ENCODE results near the gene CD68. TPM values are rescaled to one million over a fixed set of nuclear protein-coding genes. Genes with fewer than 3 reads are reported as not detected.

CD68 gene, protein sequence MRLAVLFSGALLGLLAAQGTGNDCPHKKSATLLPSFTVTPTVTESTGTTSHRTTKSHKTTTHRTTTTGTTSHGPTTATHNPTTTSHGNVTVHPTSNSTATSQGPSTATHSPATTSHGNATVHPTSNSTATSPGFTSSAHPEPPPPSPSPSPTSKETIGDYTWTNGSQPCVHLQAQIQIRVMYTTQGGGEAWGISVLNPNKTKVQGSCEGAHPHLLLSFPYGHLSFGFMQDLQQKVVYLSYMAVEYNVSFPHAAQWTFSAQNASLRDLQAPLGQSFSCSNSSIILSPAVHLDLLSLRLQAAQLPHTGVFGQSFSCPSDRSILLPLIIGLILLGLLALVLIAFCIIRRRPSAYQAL
- 83.0 TPM for total RNA-seq

- peak; percentile 60 for ATAC-seq
- intact Hi-C loops (cut with DNase I), result no loop called here
- peak; percentile 78 for DNase-seq (ENCODE audit: low spot score)
These were observed at the start of gene CD68 for GRCh38 chr17:7579001-7579833. Gene CD68, plus strand, starts transcription at chr17:7579638. Its CDS starts 40 bp downstream, at chr17:7579678.

GRCh38 chr17:7530023-7530900, 49.2 kb upstream of the CD68 start:
- DNase-seq (ENCODE audit: low spot score), result no peak
- ATAC-seq, result no peak
- intact Hi-C loops (cut with DNase I), result no loop called here

- intact Hi-C loops (cut with DNase I), result no loop called here
- no peak for DNase-seq (ENCODE audit: low spot score)
- ATAC-seq, result no peak
These were observed 41.4 kb upstream of the CD68 start for GRCh38 chr17:7538050-7538449.

DNA sequence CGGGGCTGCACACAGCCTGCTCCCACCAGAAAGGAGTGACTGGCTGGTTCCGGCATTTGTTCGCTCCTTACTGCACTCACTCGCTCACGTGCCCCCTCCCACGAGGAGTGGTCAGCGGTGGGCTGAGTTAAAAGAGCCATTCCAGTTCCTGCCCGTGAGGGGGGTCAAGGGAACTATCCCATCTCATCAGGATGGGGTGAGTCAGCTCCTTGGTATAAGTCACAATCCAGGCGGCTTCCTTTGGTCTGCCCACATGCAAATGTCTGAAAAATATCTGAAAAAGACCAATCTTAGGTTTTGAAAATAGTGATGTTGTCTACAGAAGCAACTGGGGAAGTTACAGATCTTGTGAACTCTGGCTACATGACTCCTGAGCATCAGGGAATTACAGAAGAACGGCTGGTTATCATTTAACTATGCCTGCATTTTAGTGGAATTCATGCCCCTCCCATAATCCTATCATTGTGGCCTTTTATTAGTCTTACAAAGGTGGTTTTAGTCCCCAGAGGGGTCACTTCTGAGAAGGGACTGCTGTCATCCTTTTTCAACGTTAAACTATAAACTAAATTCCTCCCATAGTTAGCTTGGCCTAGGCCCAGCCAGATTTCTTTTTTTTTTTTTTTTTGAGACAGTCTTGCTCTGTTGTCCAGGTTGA, 40.4 kb upstream of the CD68 start:
- DNase-seq (ENCODE audit: low spot score) (no peak), ATAC-seq (no peak)
- intact Hi-C loops (cut with DNase I), result no loop called here

GRCh38 chr17:7541074-7541621, 38.3 kb upstream of the CD68 start:
- ATAC-seq (no peak), DNase-seq (ENCODE audit: low spot score) (no peak)
- intact Hi-C loops (cut with DNase I), result no loop called here

- ATAC-seq (no peak), DNase-seq (ENCODE audit: low spot score) (no peak)
- intact Hi-C loops (cut with DNase I), result no loop called here
These were observed 34.5 kb upstream of the CD68 start for GRCh38 chr17:7544911-7545310.

GRCh38 chr17:7548585-7549400, 30.6 kb upstream of the CD68 start, which contains the start of gene TNFSF12:
Gene TNFSF12, plus strand, starts transcription at chr17:7549058. Its CDS starts 96 bp downstream, at chr17:7549154.
- DNase-seq (ENCODE audit: low spot score) (peak; percentile 85), ATAC-seq (peak; percentile 73)
- intact Hi-C loops (cut with DNase I), result no loop called here

- ATAC-seq (peak; percentile 71), DNase-seq (ENCODE audit: low spot score) (no peak)
- intact Hi-C loops (cut with DNase I), result no loop called here
These were observed 29.9 kb upstream of the CD68 start for GRCh38 chr17:7549401-7550055.

DNA sequence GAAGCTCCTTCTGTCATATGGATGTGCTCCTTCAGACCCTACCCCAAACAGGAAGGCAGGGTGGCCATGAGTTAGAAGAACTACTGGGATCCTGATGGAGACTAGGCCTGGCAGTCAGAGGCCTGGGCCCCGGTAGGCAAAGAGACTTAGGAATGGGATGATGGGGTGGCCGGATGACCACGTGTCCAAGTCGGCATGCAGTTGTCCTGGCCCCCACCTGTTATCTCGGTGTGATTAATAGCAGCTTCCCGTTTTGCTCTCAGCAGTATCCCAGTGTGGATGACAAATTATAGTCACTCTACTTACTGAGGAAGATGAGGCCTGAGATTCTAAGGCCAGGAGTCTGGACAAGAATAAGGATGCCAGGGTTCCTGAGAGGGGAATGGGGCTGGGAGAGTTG, 29.1 kb upstream of the CD68 start:
- DNase-seq (ENCODE audit: low spot score), result no peak
- no peak for ATAC-seq
- intact Hi-C loops (cut with DNase I), result no loop called here

DNA sequence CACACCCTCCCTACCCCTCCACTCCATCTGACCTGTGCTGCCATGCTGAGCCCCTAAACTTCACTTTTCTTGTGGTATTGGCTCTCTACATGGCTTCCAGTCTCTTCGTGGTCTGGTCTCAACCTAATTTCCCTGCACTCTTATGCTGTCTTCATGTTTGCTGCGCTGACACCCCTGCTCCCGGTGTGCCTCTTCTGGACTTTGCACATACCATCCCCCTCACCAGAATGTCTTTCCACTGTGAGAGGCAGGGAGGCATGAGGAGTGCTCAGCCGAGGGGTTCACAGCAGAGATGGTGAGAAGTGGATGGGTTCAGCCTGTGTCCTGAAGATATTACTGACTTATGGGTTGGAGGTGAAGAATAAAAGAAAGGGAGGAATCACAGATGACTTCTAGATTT, 28.0 kb upstream of the CD68 start:
- intact Hi-C loops (cut with DNase I), result no loop called here
- ATAC-seq (no peak), DNase-seq (ENCODE audit: low spot score) (no peak)

- DNase-seq (ENCODE audit: low spot score) (no peak), ATAC-seq (peak; percentile 16)
- intact Hi-C loops (cut with DNase I), result no loop called here
These were observed 26.8 kb upstream of the CD68 start for GRCh38 chr17:7552621-7553051.

- no peak for DNase-seq (ENCODE audit: low spot score)
- ATAC-seq, result no peak
- intact Hi-C loops (cut with DNase I), result no loop called here
These were observed 26.1 kb upstream of the CD68 start for GRCh38 chr17:7553356-7553755.

- DNase-seq (ENCODE audit: low spot score) (no peak), ATAC-seq (no peak)
- intact Hi-C loops (cut with DNase I), result no loop called here
These were observed 24.0 kb upstream of the CD68 start for GRCh38 chr17:7555320-7555948.

DNA sequence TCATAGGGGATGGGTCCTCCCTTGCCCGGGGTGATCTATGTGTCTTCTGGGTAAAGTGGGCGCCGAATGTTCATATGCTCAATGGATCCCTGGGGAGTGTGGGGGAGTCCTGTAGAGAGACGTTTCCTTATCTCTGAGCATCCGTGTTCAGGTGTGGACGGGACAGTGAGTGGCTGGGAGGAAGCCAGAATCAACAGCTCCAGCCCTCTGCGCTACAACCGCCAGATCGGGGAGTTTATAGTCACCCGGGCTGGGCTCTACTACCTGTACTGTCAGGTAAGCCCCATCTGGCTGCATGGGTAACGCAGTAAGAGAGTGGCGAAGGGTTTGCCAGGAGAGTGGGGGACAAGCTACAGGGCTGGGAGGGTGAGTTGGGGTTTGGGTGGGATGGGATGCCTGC, 22.8 kb upstream of the CD68 start:
- intact Hi-C loops (cut with DNase I), result no loop called here
- ATAC-seq (no peak), DNase-seq (ENCODE audit: low spot score) (no peak)

GRCh38 chr17:7557147-7557764, 22.2 kb upstream of the CD68 start:
- ATAC-seq (no peak), DNase-seq (ENCODE audit: low spot score) (no peak)
- intact Hi-C loops (cut with DNase I), result no loop called here

GRCh38 chr17:7557775-7558543, 21.5 kb upstream of the CD68 start:
- ATAC-seq, result peak; percentile 83
- intact Hi-C loops (cut with DNase I), result no loop called here

More at GRCh38 chr17:7557775-7558543, 21.5 kb upstream of the CD68 start:
- DNase-seq (ENCODE audit: low spot score), result peak; percentile 90
